HCT116 (cell line): ENCODE measurements around the gene INS. TPM values are rescaled to one million over a fixed set of nuclear protein-coding genes. Genes with fewer than 3 reads are reported as not detected.

Source experiments
- ATAC-seq: fragments of 200-7000 bp; cut with Tn5 transposase; 2 replicates; pipeline ENCODE4 v1.9.1; 2020; ENCODE audit warnings: mild to moderate bottlenecking, moderate library complexity
- BruUV-seq: library from RNA; stranded (reverse); fragments of 400-500 nt; replicated peaks from 2 replicates; lab custom pipeline; 2021; lab: Mats Ljungman, UMichigan
- CTCF ChIA-PET: fragments of 300-600 bp; sonication (Branson Sonifier 250); formaldehyde crosslinking; loops from one replicate; lab custom pipeline; 2021; ENCODE audit warnings: antibody characterized with exemption; lab: Charles Lee
- POLR2A ChIA-PET: fragments of 300-600, 350-600 bp; sonication (Branson Sonifier 250); formaldehyde crosslinking; loops from one replicate; lab custom pipeline; 2021; ENCODE audit warnings: antibody characterized with exemption; lab: Charles Lee
- RAD21 ChIA-PET, 2 experiments: fragments of 300-600 bp; sonication (Branson Sonifier 250); formaldehyde crosslinking; loops; one replicate each; lab custom pipeline; 2023; ENCODE audit warnings: low total read pairs in 2 of 2; ENCODE audit not compliant: uncharacterized antibody in 2 of 2, unreplicated experiment in 2 of 2, low non-redundant PET in 1 of 2; lab: Charles Lee
- DNase-seq: peaks from one replicate; pipeline ENCODE4 v3.0.0-alpha.2; 2010; ENCODE audit warnings: low read depth, low spot score
- H2AFZ ChIP-seq: fragments of 200-600 bp; shearing (Covaris generic), sonication (generic); 2 replicates; pipeline ENCODE4 v1.6.1; 2017; ENCODE audit warnings: low read depth, mixed run types, mixed read lengths, antibody characterized with exemption, low read length; ENCODE audit not compliant: poor library complexity, severe bottlenecking
- H3K27ac ChIP-seq: 2 replicates; pipeline ENCODE4 v1.5.1; 2012; ENCODE audit warnings: low read depth, low read length
- H3K27me3 ChIP-seq: fragments of 200-600 bp; sonication (generic); 2 replicates; pipeline ENCODE4 v1.6.1; 2016; ENCODE audit warnings: mixed run types, low read length, mixed read lengths; ENCODE audit not compliant: insufficient read depth
- H3K36me3 ChIP-seq, 2 experiments: fragments of 200-500 bp in 1 of 2; fragments of 200-600 bp in 1 of 2; sonication (Bioruptor generic) in 1 of 2; sonication (generic) in 1 of 2; 2 replicates each; pipeline versions ENCODE4 v1.5.1 to v1.6.1; 2014 to 2016; ENCODE audit warnings: low read length in 2 of 2, inconsistent platforms in 1 of 2, mixed read lengths in 1 of 2, mixed run types in 1 of 2; ENCODE audit not compliant: insufficient read depth in 2 of 2, control insufficient read depth in 1 of 2
- H3K4me1 ChIP-seq, 2 experiments: fragments of 200-600 bp in 1 of 2; sonication (generic) in 1 of 2; 2 replicates each; pipeline versions ENCODE4 v1.5.1 to v1.6.1; 2012 to 2017; ENCODE audit warnings: low read length in 2 of 2, inconsistent platforms in 1 of 2, mild to moderate bottlenecking in 1 of 2, mixed read lengths in 1 of 2, mixed run types in 1 of 2, moderate library complexity in 1 of 2; ENCODE audit not compliant: insufficient read depth in 2 of 2, control insufficient read depth in 1 of 2
- H3K4me2 ChIP-seq: fragments of 200-600 bp; sonication (generic); 2 replicates; pipeline ENCODE4 v1.6.1; 2017; ENCODE audit warnings: mixed run types, low read length, mixed read lengths
- H3K4me3 ChIP-seq, 2 experiments: fragments of 200-600 bp in 1 of 2; sonication (generic) in 1 of 2; replicated peaks in 1 of 2; 2 replicates each; pipeline ENCODE4 v1.5.1; 2011 to 2016; ENCODE audit warnings: low read length in 2 of 2, control low read depth in 1 of 2, low read depth in 1 of 2, mild to moderate bottlenecking in 1 of 2, mixed read lengths in 1 of 2, mixed run types in 1 of 2
- H3K79me2 ChIP-seq: fragments of 200-600 bp; sonication (generic); 2 replicates; pipeline ENCODE4 v1.6.1; 2017; ENCODE audit warnings: mild to moderate bottlenecking, mixed run types, low read length, moderate library complexity, mixed read lengths; ENCODE audit not compliant: insufficient read depth
- H3K9ac ChIP-seq: fragments of 200-600 bp; sonication (generic); 2 replicates; pipeline ENCODE4 v1.6.1; 2016; ENCODE audit warnings: low read length, mixed read lengths
- H3K9me2 ChIP-seq: fragments of 200-600 bp; sonication (generic), shearing (Covaris generic); 2 replicates; pipeline ENCODE4 v1.6.1; 2017; ENCODE audit warnings: mixed run types, mild to moderate bottlenecking, moderate library complexity; ENCODE audit not compliant: insufficient read depth
- H3K9me3 ChIP-seq, 2 experiments: fragments of 200-500 bp in 1 of 2; fragments of 200-600 bp in 1 of 2; sonication (Bioruptor generic) in 1 of 2; sonication (generic) in 1 of 2; 2 replicates each; pipeline ENCODE4 v1.6.1; 2014 to 2017; ENCODE audit warnings: low read length in 2 of 2, mixed read lengths in 2 of 2, inconsistent platforms in 1 of 2, low read depth in 1 of 2, mild to moderate bottlenecking in 1 of 2, mixed run types in 1 of 2, moderate library complexity in 1 of 2; ENCODE audit not compliant: control insufficient read depth in 1 of 2, insufficient read depth in 1 of 2
- H4K20me1 ChIP-seq: fragments of 200-600 bp; sonication (generic), shearing (Covaris generic); 2 replicates; pipeline ENCODE4 v1.6.1; 2017; ENCODE audit warnings: mixed run types, mild to moderate bottlenecking, moderate library complexity; ENCODE audit not compliant: insufficient read depth
- ATF3 ChIP-seq: IDR thresholded peaks from 2 replicates; pipeline ENCODE4 v1.6.1; 2012
- CBX3 ChIP-seq: IDR thresholded peaks from 2 replicates; pipeline ENCODE4 v1.6.1; 2012; ENCODE audit warnings: low read depth
- CEBPB ChIP-seq: IDR thresholded peaks from 2 replicates; pipeline ENCODE4 v1.6.1; 2012; ENCODE audit warnings: low read depth
- EGR1 ChIP-seq: IDR thresholded peaks from 2 replicates; pipeline ENCODE4 v1.6.1; 2012; ENCODE audit warnings: low read depth
- ELF1 ChIP-seq: IDR thresholded peaks from 2 replicates; pipeline ENCODE4 v1.6.1; 2012; ENCODE audit warnings: low read depth, borderline replicate concordance
- EZH2phosphoT487 ChIP-seq: fragments of 200-600 bp; IDR thresholded peaks from 2 replicates; pipeline ENCODE4 v1.6.1; 2018; ENCODE audit warnings: antibody characterized with exemption, borderline replicate concordance
- FOSL1 ChIP-seq: IDR thresholded peaks from 2 replicates; pipeline ENCODE4 v1.6.1; 2012; ENCODE audit warnings: low read depth
- JUND ChIP-seq: IDR thresholded peaks from 2 replicates; pipeline ENCODE4 v1.6.1; 2012
- MAX ChIP-seq: IDR thresholded peaks from 2 replicates; pipeline ENCODE4 v1.6.1; 2012
- POLR2A ChIP-seq: IDR thresholded peaks from 2 replicates; pipeline ENCODE4 v1.7.0; 2011; ENCODE audit warnings: borderline replicate concordance; ENCODE audit not compliant: insufficient read depth, insufficient read length; ENCODE audit errors: extremely low read depth
- POLR2AphosphoS5 ChIP-seq: IDR thresholded peaks from 2 replicates; pipeline ENCODE4 v1.6.1; 2011; ENCODE audit warnings: mild to moderate bottlenecking, low read depth, low read length, moderate library complexity
- RAD21 ChIP-seq: IDR thresholded peaks from 2 replicates; pipeline ENCODE4 v1.6.1; 2012; ENCODE audit warnings: low read depth, mild to moderate bottlenecking
- REST ChIP-seq: IDR thresholded peaks from 2 replicates; pipeline ENCODE4 v1.6.1; 2012; ENCODE audit warnings: low read depth
- SP1 ChIP-seq: IDR thresholded peaks from 2 replicates; pipeline ENCODE4 v1.6.1; 2012; ENCODE audit warnings: low read depth
- YY1 ChIP-seq: IDR thresholded peaks from 2 replicates; pipeline ENCODE4 v1.6.1; 2011; ENCODE audit warnings: low read length, low read depth, moderate library complexity, mild to moderate bottlenecking; ENCODE audit not compliant: insufficient replicate concordance; ENCODE audit errors: extremely low read depth
- ZFX ChIP-seq: fragments of 450-650 bp; IDR thresholded peaks from 2 replicates; pipeline ENCODE4 v1.6.1; 2017
- ZNF274 ChIP-seq: fragments of 200-500 bp; sonication (Bioruptor generic); IDR thresholded peaks from 2 replicates; pipeline ENCODE4 v1.6.1; 2014; ENCODE audit warnings: mild to moderate bottlenecking, low read depth, low read length, inconsistent platforms
- intact Hi-C: fragments of 100-400 bp; cut with micrococcal nuclease; formaldehyde crosslinking; loops from 2 replicates; pipeline ENCODE4 v1.10.0; 2022
- total RNA-seq: library from RNA; stranded (reverse); gene quantifications from one replicate; pipeline ENCODE4 v1.2.1, GENCODE V29; 2021; ENCODE audit not compliant: unreplicated experiment

Gene INS
- total RNA-seq, 1 experiment from 2014 or later, result 0.44 TPM

GRCh38 chr11:2142762-2143202, 18.2 kb downstream of the INS start:
- CTCF ChIA-PET, result interaction anchor here (1.7 to 3.1 kb wide), 3 partner anchors 8 to 107 kb away, joined by 5 to 27 read pairs (median 6); no protein-coding TSS in a partner anchor
- BruUV-seq, result no TSS peak
- intact Hi-C loops, result no loop called here

GRCh38 chr11:2142300-2142759, 18.7 kb downstream of the INS start:
- Histone ChIP-seq H2AFZ (no peak overlapping the region), H4K20me1 (no peaks in the 10 kb centered on the region), H3K9me3 (no peaks in the 10 kb centered on the region), H3K4me1 (peaks cover 0 to 16% of the 10 kb centered on the region in 2 experiments; a peak in 2 of 4 replicates), H3K79me2 (no peaks in the 10 kb centered on the region), H3K9ac (no peak overlapping the region), H3K27me3 (no peaks in the 10 kb centered on the region), H3K4me3 (no peak overlapping the region), H3K36me3 (no peaks in the 10 kb centered on the region), H3K9me2 (no peaks in the 10 kb centered on the region), H3K4me2 (no peak overlapping the region), H3K27ac (no peak overlapping the region)
- DNase-seq (no peak), ATAC-seq (no peak)
- ChIA-PET POLR2A (no interaction called here), RAD21 (interaction anchor here in 1 of 2 experiments (1.5 kb wide), 1 partner anchor 9 kb away, joined by 4 read pairs; no protein-coding TSS in a partner anchor), CTCF (interaction anchor here (1.0 to 3.1 kb wide), 6 partner anchors 9 to 260 kb away, joined by 4 to 27 read pairs (median 5); no protein-coding TSS in a partner anchor)
- intact Hi-C loops, result no loop called here
- BruUV-seq, result no TSS peak
- TF ChIP-seq EZH2phosphoT487, result no peak
- TF ChIP-seq FOSL1, result no peak
- TF ChIP-seq ZNF274, result no peak
- TF ChIP-seq CEBPB, result no peak
- no peak for TF ChIP-seq CBX3
- no peak for TF ChIP-seq YY1
- no peak for TF ChIP-seq RAD21
- no peak for TF ChIP-seq REST
- no peak for TF ChIP-seq POLR2A
- no peak for TF ChIP-seq SP1
- TF ChIP-seq ELF1, result no peak
- no peak for TF ChIP-seq ZFX
- no peak for TF ChIP-seq ATF3
- TF ChIP-seq JUND, result no peak
- TF ChIP-seq EGR1, result no peak

More at GRCh38 chr11:2142762-2143202, 18.2 kb downstream of the INS start:
- Histone ChIP-seq H3K9ac (no peak overlapping the region), H4K20me1 (no peaks in the 10 kb centered on the region), H3K9me2 (no peaks in the 10 kb centered on the region), H3K9me3 (no peaks in the 10 kb centered on the region), H3K27me3 (no peaks in the 10 kb centered on the region), H3K27ac (no peak overlapping the region), H3K79me2 (no peaks in the 10 kb centered on the region), H3K4me2 (no peak overlapping the region), H3K4me3 (no peak overlapping the region), H3K4me1 (peaks cover 0 to 12% of the 10 kb centered on the region in 2 experiments; a peak in 1 of 4 replicates), H2AFZ (peak overlapping the region; percentile 35), H3K36me3 (no peaks in the 10 kb centered on the region)
- ChIA-PET RAD21 (interaction anchor here in 1 of 2 experiments (1.5 kb wide), 1 partner anchor 9 kb away, joined by 4 read pairs; no protein-coding TSS in a partner anchor), POLR2A (no interaction called here)
- TF ChIP-seq CBX3 (no peak), CEBPB (no peak), MAX (no peak), EZH2phosphoT487 (no peak), ELF1 (no peak), POLR2AphosphoS5 (no peak), EGR1 (no peak), RAD21 (no peak)
- DNase-seq, result no peak
- ATAC-seq, result no peak
